ENCODE data around the gene JPT2.

DNA sequence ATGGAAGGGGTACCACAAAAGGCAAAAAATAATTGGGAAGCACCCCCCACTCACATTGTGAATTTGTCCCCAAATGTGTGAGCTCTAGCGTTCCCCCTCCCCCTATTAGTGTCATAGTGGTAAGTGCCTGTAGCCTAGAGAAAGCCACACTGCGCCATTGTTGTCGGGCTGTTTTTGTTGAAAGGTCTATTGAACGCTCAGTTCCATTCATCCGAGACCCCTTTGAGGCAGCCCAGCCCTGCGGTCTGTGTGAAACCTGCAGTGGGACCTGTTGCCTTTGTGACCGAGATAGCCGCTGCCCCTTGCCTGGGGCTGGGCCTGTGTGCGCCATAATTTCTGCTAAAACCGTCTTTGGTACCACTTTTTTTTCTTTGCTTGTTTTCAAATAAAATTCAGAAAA lies 3.0 kb downstream of the JPT2 start:
- TF ChIP-seq, protein P1, sequence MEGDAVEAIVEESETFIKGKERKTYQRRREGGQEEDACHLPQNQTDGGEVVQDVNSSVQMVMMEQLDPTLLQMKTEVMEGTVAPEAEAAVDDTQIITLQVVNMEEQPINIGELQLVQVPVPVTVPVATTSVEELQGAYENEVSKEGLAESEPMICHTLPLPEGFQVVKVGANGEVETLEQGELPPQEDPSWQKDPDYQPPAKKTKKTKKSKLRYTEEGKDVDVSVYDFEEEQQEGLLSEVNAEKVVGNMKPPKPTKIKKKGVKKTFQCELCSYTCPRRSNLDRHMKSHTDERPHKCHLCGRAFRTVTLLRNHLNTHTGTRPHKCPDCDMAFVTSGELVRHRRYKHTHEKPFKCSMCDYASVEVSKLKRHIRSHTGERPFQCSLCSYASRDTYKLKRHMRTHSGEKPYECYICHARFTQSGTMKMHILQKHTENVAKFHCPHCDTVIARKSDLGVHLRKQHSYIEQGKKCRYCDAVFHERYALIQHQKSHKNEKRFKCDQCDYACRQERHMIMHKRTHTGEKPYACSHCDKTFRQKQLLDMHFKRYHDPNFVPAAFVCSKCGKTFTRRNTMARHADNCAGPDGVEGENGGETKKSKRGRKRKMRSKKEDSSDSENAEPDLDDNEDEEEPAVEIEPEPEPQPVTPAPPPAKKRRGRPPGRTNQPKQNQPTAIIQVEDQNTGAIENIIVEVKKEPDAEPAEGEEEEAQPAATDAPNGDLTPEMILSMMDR (IDR thresholded peaks at IDR 0.05 in 8 of 11, conservative IDR thresholded peaks at IDR 0.05 in 3 of 11) = no peak
- TF ChIP-seq POLR2A (IDR thresholded peaks at IDR 0.05) (no peak), POLR2AphosphoS5 (IDR thresholded peaks at IDR 0.05) (no peak)
